H9 (cell line): Measurements from ENCODE around the gene SPECC1L. TPM values are rescaled to one million over a fixed set of nuclear protein-coding genes. Genes with fewer than 3 reads are reported as not detected.

Source experiments
- DNase-seq: peaks from one replicate; pipeline ENCODE4 v3.0.0-alpha.2; 2017
- H2AFZ ChIP-seq: one replicate; pipeline ENCODE4 v1.6.1; 2013; ENCODE audit warnings: mild to moderate bottlenecking, low read length, control low read depth, moderate library complexity
- H2AK5ac ChIP-seq: 2 replicates; pipeline ENCODE4 v1.6.1; 2013; ENCODE audit warnings: low read length, control low read depth, mixed read lengths; ENCODE audit not compliant: insufficient read length
- H2BK120ac ChIP-seq: one replicate; pipeline ENCODE4 v1.6.1; 2013; ENCODE audit warnings: low read depth, mild to moderate bottlenecking, low read length, control low read depth, inconsistent platforms; ENCODE audit not compliant: poor library complexity, severe bottlenecking
- H2BK12ac ChIP-seq: 2 replicates; pipeline ENCODE4 v1.6.1; 2013; ENCODE audit warnings: low read length, control low read depth, mixed read lengths, low read depth; ENCODE audit not compliant: insufficient read length
- H2BK15ac ChIP-seq: 2 replicates; pipeline ENCODE4 v1.6.1; 2013; ENCODE audit warnings: low read depth, low read length, control low read depth
- H2BK20ac ChIP-seq: one replicate; pipeline ENCODE4 v1.6.1; 2013; ENCODE audit warnings: low read depth, mild to moderate bottlenecking, low read length, control low read depth, inconsistent platforms; ENCODE audit not compliant: poor library complexity, severe bottlenecking
- H2BK5ac ChIP-seq: 2 replicates; pipeline ENCODE4 v1.6.1; 2013; ENCODE audit warnings: low read length, control low read depth, mixed read lengths; ENCODE audit not compliant: insufficient read length
- H3K14ac ChIP-seq: 2 replicates; pipeline ENCODE4 v1.6.1; 2013; ENCODE audit warnings: low read length, control low read depth; ENCODE audit not compliant: insufficient read depth
- H3K18ac ChIP-seq: 2 replicates; pipeline ENCODE4 v1.6.1; 2013; ENCODE audit warnings: low read depth, mild to moderate bottlenecking, mixed read lengths, low read length, control low read depth; ENCODE audit not compliant: insufficient read length
- H3K23ac ChIP-seq: 2 replicates; pipeline ENCODE4 v1.6.1; 2013; ENCODE audit warnings: low read length, control low read depth, mixed read lengths, low read depth; ENCODE audit not compliant: insufficient read length
- H3K23me2 ChIP-seq: 2 replicates; pipeline ENCODE4 v1.6.1; 2013; ENCODE audit warnings: low read depth, mild to moderate bottlenecking, mixed read lengths, low read length, control low read depth; ENCODE audit not compliant: insufficient read length, poor library complexity, severe bottlenecking
- H3K27ac ChIP-seq: 2 replicates; pipeline ENCODE4 v1.5.1; 2013; ENCODE audit warnings: low read length, control low read depth, mixed read lengths, low read depth; ENCODE audit not compliant: insufficient read length
- H3K27me3 ChIP-seq: 2 replicates; pipeline ENCODE4 v1.6.1; 2013; ENCODE audit warnings: low read length, control low read depth, inconsistent platforms; ENCODE audit not compliant: insufficient read depth
- H3K4ac ChIP-seq: 2 replicates; pipeline ENCODE4 v1.6.1; 2013; ENCODE audit warnings: low read depth, mild to moderate bottlenecking, control low read depth, inconsistent platforms, low read length, moderate library complexity
- H3K4me1 ChIP-seq: 2 replicates; pipeline ENCODE4 v1.6.1; 2013; ENCODE audit warnings: low read length, control low read depth, inconsistent platforms; ENCODE audit not compliant: insufficient read depth
- H3K4me2 ChIP-seq: 2 replicates; pipeline ENCODE4 v1.6.1; 2013; ENCODE audit warnings: low read length, control low read depth, mixed read lengths; ENCODE audit not compliant: insufficient read length, insufficient read depth
- H3K56ac ChIP-seq: 2 replicates; pipeline ENCODE4 v1.6.1; 2013; ENCODE audit warnings: low read depth, mild to moderate bottlenecking, mixed read lengths, low read length, control low read depth; ENCODE audit not compliant: insufficient read length
- H3K79me1 ChIP-seq: 2 replicates; pipeline ENCODE4 v1.6.1; 2013; ENCODE audit warnings: low read depth, mild to moderate bottlenecking, moderate library complexity, low read length, control low read depth, inconsistent platforms; ENCODE audit not compliant: insufficient read depth, poor library complexity, severe bottlenecking
- H3K79me2 ChIP-seq: 2 replicates; pipeline ENCODE4 v1.6.1; 2013; ENCODE audit warnings: low read length, control low read depth, inconsistent platforms; ENCODE audit not compliant: insufficient read depth
- H3K9ac ChIP-seq: 2 replicates; pipeline ENCODE4 v1.6.1; 2013; ENCODE audit warnings: low read length, control low read depth, mixed read lengths; ENCODE audit not compliant: insufficient read length; ENCODE audit errors: extremely low read depth
- H3K9me3 ChIP-seq: one replicate; pipeline ENCODE4 v1.6.1; 2013; ENCODE audit warnings: low read depth, low read length, inconsistent platforms; ENCODE audit not compliant: control insufficient read depth
- H3T11ph ChIP-seq: one replicate; pipeline ENCODE4 v1.6.1; 2013; ENCODE audit warnings: mild to moderate bottlenecking, low read length, control low read depth, inconsistent platforms
- H4K20me1 ChIP-seq: one replicate; pipeline ENCODE4 v1.6.1; 2013; ENCODE audit not compliant: control insufficient read depth, insufficient read length, insufficient read depth
- H4K5ac ChIP-seq: 2 replicates; pipeline ENCODE4 v1.6.1; 2013; ENCODE audit warnings: low read depth, mild to moderate bottlenecking, mixed read lengths, low read length, control low read depth; ENCODE audit not compliant: insufficient read length
- H4K8ac ChIP-seq: replicated peaks from 2 replicates; pipeline ENCODE4 v1.6.1; 2013; ENCODE audit warnings: low read length, control low read depth, mixed read lengths, low read depth; ENCODE audit not compliant: insufficient read length
- H4K91ac ChIP-seq: 2 replicates; pipeline ENCODE4 v1.6.1; 2013; ENCODE audit warnings: low read depth, mild to moderate bottlenecking, moderate library complexity, mixed read lengths, low read length, control low read depth; ENCODE audit not compliant: insufficient read length
- H3K27ac Mint-ChIP-seq, 3 experiments: 2 replicates in 2 of 3; 3 replicates in 1 of 3; pipeline ENCODE4 v1.8.0; 2020 to 2021; ENCODE audit warnings: mixed read lengths in 3 of 3, mild to moderate bottlenecking in 1 of 3, moderate library complexity in 1 of 3
- H3K27me3 Mint-ChIP-seq: 2 replicates; pipeline ENCODE4 v1.8.0; 2021; ENCODE audit warnings: low read depth, mild to moderate bottlenecking, moderate library complexity, mixed read lengths
- H3K36me3 Mint-ChIP-seq, 3 experiments: 2 replicates in 2 of 3; 3 replicates in 1 of 3; pipeline ENCODE4 v1.8.0; 2020 to 2021; ENCODE audit warnings: low read depth in 3 of 3, mixed read lengths in 3 of 3; ENCODE audit not compliant: insufficient read depth in 1 of 3
- H3K4me1 Mint-ChIP-seq, 2 experiments: 2 replicates each; pipeline ENCODE4 v1.8.0; 2020; ENCODE audit warnings: mixed read lengths in 2 of 2
- H3K4me3 Mint-ChIP-seq, 2 experiments: 2 replicates in 1 of 2; 3 replicates in 1 of 2; pipeline ENCODE4 v1.8.0; 2020 to 2021; ENCODE audit warnings: mild to moderate bottlenecking in 2 of 2, mixed read lengths in 2 of 2, moderate library complexity in 1 of 2
- H3K9me3 Mint-ChIP-seq, 2 experiments: 2 replicates in 1 of 2; 3 replicates in 1 of 2; pipeline ENCODE4 v1.8.0; 2020; ENCODE audit warnings: mild to moderate bottlenecking in 2 of 2, mixed read lengths in 2 of 2, moderate library complexity in 1 of 2
- CTCF ChIP-seq: fragments of 200-600 bp; sonication (generic); conservative IDR thresholded peaks from 3 replicates; pipeline ENCODE4 v1.8.0; 2021; ENCODE audit warnings: antibody characterized with exemption, mild to moderate bottlenecking
- WGBS: extraction: QIAGEN DNeasy Blood & Tissue Kit; methylation state at CpG from one replicate; pipeline ENCODE4 v1.1.7; 2013; ENCODE audit warnings: missing lambda C conversion rate, low lambda C conversion rate, mixed read lengths; ENCODE audit not compliant: insufficient read length; ENCODE audit errors: extremely low coverage; 5-methylcytosine and 5-hydroxymethylcytosine counted together
- total RNA-seq: library from RNA; stranded (reverse); gene quantifications from 2 replicates; pipeline ENCODE4 v1.2.1, GENCODE V29; 2021

SPECC1L gene
- total RNA-seq, 1 experiment from 2014 or later, result 57.1 TPM

GRCh38 chr22:24376586-24376985 lies 106.0 kb downstream of the SPECC1L start:
- Mint-ChIP-seq H3K9me3 (peaks cover 0 to 2% of the 10 kb centered on the region in 2 experiments; a peak in 2 of 5 replicates), H3K27ac (no peak overlapping the region), H3K36me3 (peaks cover 19 to 71% (median 48%) of the 10 kb centered on the region in 3 experiments), H3K4me1 (no peaks in the 10 kb centered on the region), H3K4me3 (no peak overlapping the region), H3K27me3 (no peaks in the 10 kb centered on the region)
- Histone ChIP-seq H2BK20ac (no peak overlapping the region), H2BK15ac (no peak overlapping the region), H4K8ac (no peak overlapping the region), H2AK5ac (no peak overlapping the region), H3K9me3 (no peaks in the 10 kb centered on the region), H3K4me2 (no peak overlapping the region), H3K14ac (no peak overlapping the region), H3T11ph (no peak overlapping the region), H3K18ac (no peak overlapping the region), H3K4me1 (no peaks in the 10 kb centered on the region), H3K23ac (no peak overlapping the region), H3K56ac (no peak overlapping the region), H3K27me3 (no peaks in the 10 kb centered on the region), H3K9ac (no peak overlapping the region), H3K23me2 (no peaks in the 10 kb centered on the region), H2BK120ac (no peak overlapping the region), H4K20me1 (no peaks in the 10 kb centered on the region), H4K5ac (no peak overlapping the region), H3K27ac (no peak overlapping the region), H2BK12ac (no peak overlapping the region), H2BK5ac (no peak overlapping the region), H3K79me2 (no peaks in the 10 kb centered on the region), H4K91ac (no peak overlapping the region), H3K4ac (no peak overlapping the region), H3K79me1 (no peaks in the 10 kb centered on the region), H2AFZ (no peak overlapping the region)
- WGBS, result no CpG with 5 or more reads among the region's 3 CpGs
- no peak for DNase-seq
- no peak for TF ChIP-seq CTCF
